H1 (cell line): ENCODE results near the gene ASTN2.

ENCODE experiments used
- CEBPB ChIP-seq: IDR thresholded peaks from 2 replicates; pipeline ENCODE4 v1.6.1; 2012; ENCODE audit warnings: low read depth, low read length
- CTCF ChIP-seq, 3 experiments: IDR thresholded peaks; 1 replicate in 2 of 3; 2 replicates in 1 of 3; pipeline versions ENCODE4 v1.5.1 to v1.6.1; 2011; ENCODE audit warnings: low read length in 3 of 3, mild to moderate bottlenecking in 3 of 3, inconsistent platforms in 2 of 3, low read depth in 1 of 3, moderate library complexity in 1 of 3; ENCODE audit not compliant: insufficient read depth in 1 of 3; ENCODE audit errors: control extremely low read depth in 1 of 3
- GABPA ChIP-seq: IDR thresholded peaks from 2 replicates; pipeline ENCODE4 v1.6.1; 2011; ENCODE audit warnings: mild to moderate bottlenecking, low read length, moderate library complexity, borderline replicate concordance; ENCODE audit not compliant: insufficient read depth
- JUN ChIP-seq: IDR thresholded peaks from 2 replicates; pipeline ENCODE4 v1.6.1; 2011; ENCODE audit warnings: low read depth, mild to moderate bottlenecking, improper control_type of control experiment, low read length
- MAFK ChIP-seq: IDR thresholded peaks from 2 replicates; pipeline ENCODE4 v1.6.1; 2012; ENCODE audit warnings: low read depth, mild to moderate bottlenecking, improper control_type of control experiment, low read length
- MAX ChIP-seq: IDR thresholded peaks from 2 replicates; pipeline ENCODE4 v1.6.1; 2012; ENCODE audit warnings: inconsistent platforms
- POLR2AphosphoS5 ChIP-seq: IDR thresholded peaks from 2 replicates; pipeline ENCODE4 v1.6.1; 2011; ENCODE audit warnings: low read depth, low read length
- USF2 ChIP-seq: IDR thresholded peaks from 2 replicates; pipeline ENCODE4 v1.6.1; 2011; ENCODE audit warnings: low read length, improper control_type of control experiment
- ZNF274 ChIP-seq: IDR thresholded peaks from 2 replicates; pipeline ENCODE4 v1.7.0; 2012; ENCODE audit warnings: low read length, borderline replicate concordance; ENCODE audit errors: extremely low read depth

GRCh38 chr9:116763770-116764169 lies 651.1 kb downstream of the ASTN2 start:
- TF ChIP-seq CEBPB (no peak), USF2 (no peak), CTCF (IDR thresholded peaks at IDR 0.05; ENCODE audit: control extremely low read depth in 1 of 3, insufficient read depth in 1 of 3, low read depth in 1 of 3, low read length in 3 of 3) (no peak), POLR2AphosphoS5 (no peak), MAX (no peak), JUN (no peak), GABPA (no peak), MAFK (no peak), ZNF274 (no peak)
